RWPE1 (cell line): ENCODE results near the gene ACACB.

Experiments
- CTCF ChIA-PET: fragments of 350-600 bp; sonication (Branson Sonifier 250); formaldehyde crosslinking; extraction: SDS; loops from one replicate; lab custom pipeline; 2021; lab: Yijun Ruan, JAX
- POLR2A ChIA-PET: fragments of 400-600 bp; formaldehyde crosslinking; extraction: SDS; loops from one replicate; lab custom pipeline; 2020; ENCODE audit warnings: antibody characterized with exemption; ENCODE audit not compliant: low non-redundant PET; lab: Yijun Ruan, JAX
- DNase-seq: peaks from one replicate; pipeline ENCODE4 v3.0.0; 2012; ENCODE audit warnings: low spot score
- H3K27ac ChIP-seq: fragments of 450-650 bp; 2 replicates; pipeline ENCODE4 v1.5.1; 2017
- CTCF ChIP-seq: fragments of 450-650 bp; conservative IDR thresholded peaks from 2 replicates; pipeline ENCODE4 v1.5.1; 2017; ENCODE audit warnings: low read depth, mild to moderate bottlenecking

Gene ACACB

GRCh38 chr12:109264095-109264942, 147.9 kb downstream of the ACACB start:
- CTCF ChIA-PET = interaction anchor here (0.5 to 3.9 kb wide), 28 partner anchors 10 to 1822 kb away, joined by 3 to 33 read pairs (median 4); no protein-coding TSS in a partner anchor
- POLR2A ChIA-PET = no interaction called here
- TF ChIP-seq CTCF = peak; percentile 89
- no peak overlapping the region for H3K27ac ChIP-seq
- peak; percentile 85 for DNase-seq

- H3K27ac ChIP-seq = no peak overlapping the region
- POLR2A ChIA-PET = no interaction called here
- no peak for TF ChIP-seq CTCF
- no peak for DNase-seq
- CTCF ChIA-PET = interaction anchor here (0.8 to 3.9 kb wide), 4 partner anchors 12 to 123 kb away, joined by 3 to 33 read pairs (median 9); no protein-coding TSS in a partner anchor
These were observed 148.7 kb downstream of the ACACB start for GRCh38 chr12:109264943-109265650.

GRCh38 chr12:109266106-109266879, 149.9 kb downstream of the ACACB start:
- ChIA-PET CTCF (interaction anchor here (0.8 kb wide), 1 partner anchor 119 kb away, joined by 3 read pairs; no protein-coding TSS in a partner anchor), POLR2A (no interaction called here)
- no peak for TF ChIP-seq CTCF
- DNase-seq = no peak
- H3K27ac ChIP-seq = no peak overlapping the region

- CTCF ChIA-PET = interaction anchor here (0.7 kb wide), 1 partner anchor 118 kb away, joined by 3 read pairs; no protein-coding TSS in a partner anchor
- no peak overlapping the region for H3K27ac ChIP-seq
- DNase-seq = no peak
- no peak for TF ChIP-seq CTCF
- POLR2A ChIA-PET = no interaction called here
These were observed 151.0 kb downstream of the ACACB start for GRCh38 chr12:109267361-109267760.

- POLR2A ChIA-PET = no interaction called here
- CTCF ChIA-PET = interaction anchor here (0.8 kb wide), 1 partner anchor 116 kb away, joined by 3 read pairs; no protein-coding TSS in a partner anchor
- H3K27ac ChIP-seq = no peak overlapping the region
- TF ChIP-seq CTCF = no peak
- DNase-seq = no peak
These were observed 152.5 kb downstream of the ACACB start for GRCh38 chr12:109268896-109269295.

- DNase-seq = no peak
- CTCF ChIA-PET = no interaction called here
- TF ChIP-seq CTCF = no peak
- POLR2A ChIA-PET = no interaction called here
- H3K27ac ChIP-seq = no peak overlapping the region
These were observed 153.0 kb downstream of the ACACB start for GRCh38 chr12:109269428-109269827.
